ENCODE data around the gene RASGEF1C. TPM values are rescaled to one million over a fixed set of nuclear protein-coding genes. Genes with fewer than 3 reads are reported as not detected.

RASGEF1C gene
- total RNA-seq, 1 experiment from 2014 or later, result 0.40 TPM

DNA sequence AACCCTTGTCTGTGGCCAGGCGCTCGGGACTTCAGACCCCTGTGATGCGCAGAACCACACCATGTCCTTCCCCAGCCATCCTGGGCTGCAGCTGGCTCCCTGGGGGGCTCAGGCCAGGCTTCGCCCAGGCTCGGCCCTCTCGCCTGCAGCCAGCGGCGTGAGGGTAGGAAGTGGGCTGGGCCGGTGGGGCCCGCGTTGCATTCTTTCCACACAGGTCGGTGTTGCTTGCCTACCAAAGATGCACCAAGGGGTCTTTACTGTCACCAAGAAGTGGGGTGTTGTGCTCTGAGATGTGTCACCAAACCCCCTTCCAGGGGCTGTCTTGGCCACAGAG lies 89.1 kb downstream of the RASGEF1C start:
- no peak for DNase-seq (ENCODE audit: low read depth, low spot score)
- in situ Hi-C loops (cut with HindIII; ENCODE audit: low pct_unique_long_range_greater_than_20kb, low sequenced_read_pairs), result no loop called here

DNA sequence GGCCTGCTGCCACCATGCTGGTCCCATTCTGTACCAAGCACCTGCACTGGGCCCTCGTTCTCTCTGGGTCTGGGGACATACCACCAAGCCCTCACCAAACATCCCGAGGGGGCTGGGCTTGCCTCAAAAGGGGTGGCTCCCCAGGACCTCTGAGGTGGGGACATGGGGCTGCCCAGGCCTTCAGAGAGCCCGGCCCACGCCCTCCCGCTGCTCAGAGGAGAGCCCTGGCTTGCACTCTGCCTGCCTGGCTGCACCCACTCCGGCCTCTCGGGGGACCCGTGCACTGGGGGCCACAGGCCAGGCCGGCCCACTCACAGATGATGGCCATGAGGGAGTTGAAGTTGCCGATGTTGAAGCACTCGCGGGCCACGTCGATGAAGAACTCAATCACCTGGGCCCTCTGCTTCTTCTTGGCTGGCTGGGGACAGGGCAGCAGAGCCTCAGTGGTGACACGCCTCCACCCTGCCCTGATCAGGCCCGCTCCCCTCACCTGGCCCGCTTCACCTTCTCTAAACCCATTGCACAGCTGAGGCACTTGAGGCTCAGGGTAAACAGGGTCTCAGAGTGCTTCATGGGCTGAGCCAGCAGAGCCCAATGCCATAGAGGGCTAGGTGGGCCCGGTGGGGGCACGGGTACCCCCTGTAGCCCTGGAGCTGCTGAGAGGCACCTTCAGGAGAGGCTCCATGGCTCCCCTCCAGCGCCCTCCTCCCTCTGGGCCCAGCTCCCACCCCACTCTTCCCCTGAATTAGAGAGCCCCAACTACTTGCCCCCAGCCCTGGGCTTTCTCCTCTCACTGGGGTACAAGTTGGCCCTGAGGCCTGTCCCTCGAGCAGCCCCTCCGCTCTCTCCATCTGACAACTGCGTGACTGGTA lies 89.7 kb downstream of the RASGEF1C start:
- no peak for DNase-seq (ENCODE audit: low read depth, low spot score)
- in situ Hi-C loops (cut with HindIII; ENCODE audit: low pct_unique_long_range_greater_than_20kb, low sequenced_read_pairs), result no loop called here

DNA sequence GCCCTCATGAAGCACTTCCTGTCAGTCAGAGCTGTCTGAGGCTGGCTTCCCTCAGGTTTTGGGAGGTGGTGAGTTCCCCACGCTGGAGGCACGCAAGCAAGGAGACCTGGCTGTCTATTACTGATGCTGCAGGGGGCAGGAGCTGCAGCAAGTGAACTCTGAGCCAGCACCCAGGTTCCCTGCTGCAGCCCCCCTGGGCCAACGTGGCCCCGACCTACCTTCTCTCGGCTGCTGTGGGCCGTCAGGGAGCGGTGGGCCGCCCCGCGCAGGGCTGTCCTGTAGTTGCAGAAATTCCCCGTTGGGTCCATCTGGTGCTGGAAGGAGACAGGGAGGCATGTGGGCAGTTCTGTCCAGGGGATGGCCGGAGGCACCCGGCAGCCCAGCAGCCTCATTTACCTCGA lies 90.6 kb downstream of the RASGEF1C start:
- no peak for DNase-seq (ENCODE audit: low read depth, low spot score)
- in situ Hi-C loops (cut with HindIII; ENCODE audit: low pct_unique_long_range_greater_than_20kb, low sequenced_read_pairs), result no loop called here

GRCh38 chr5:180117000-180117725 lies 91.8 kb downstream of the RASGEF1C start:
- in situ Hi-C loops (cut with HindIII; ENCODE audit: low pct_unique_long_range_greater_than_20kb, low sequenced_read_pairs), result no loop called here
- DNase-seq (ENCODE audit: low read depth, low spot score), result no peak

DNA sequence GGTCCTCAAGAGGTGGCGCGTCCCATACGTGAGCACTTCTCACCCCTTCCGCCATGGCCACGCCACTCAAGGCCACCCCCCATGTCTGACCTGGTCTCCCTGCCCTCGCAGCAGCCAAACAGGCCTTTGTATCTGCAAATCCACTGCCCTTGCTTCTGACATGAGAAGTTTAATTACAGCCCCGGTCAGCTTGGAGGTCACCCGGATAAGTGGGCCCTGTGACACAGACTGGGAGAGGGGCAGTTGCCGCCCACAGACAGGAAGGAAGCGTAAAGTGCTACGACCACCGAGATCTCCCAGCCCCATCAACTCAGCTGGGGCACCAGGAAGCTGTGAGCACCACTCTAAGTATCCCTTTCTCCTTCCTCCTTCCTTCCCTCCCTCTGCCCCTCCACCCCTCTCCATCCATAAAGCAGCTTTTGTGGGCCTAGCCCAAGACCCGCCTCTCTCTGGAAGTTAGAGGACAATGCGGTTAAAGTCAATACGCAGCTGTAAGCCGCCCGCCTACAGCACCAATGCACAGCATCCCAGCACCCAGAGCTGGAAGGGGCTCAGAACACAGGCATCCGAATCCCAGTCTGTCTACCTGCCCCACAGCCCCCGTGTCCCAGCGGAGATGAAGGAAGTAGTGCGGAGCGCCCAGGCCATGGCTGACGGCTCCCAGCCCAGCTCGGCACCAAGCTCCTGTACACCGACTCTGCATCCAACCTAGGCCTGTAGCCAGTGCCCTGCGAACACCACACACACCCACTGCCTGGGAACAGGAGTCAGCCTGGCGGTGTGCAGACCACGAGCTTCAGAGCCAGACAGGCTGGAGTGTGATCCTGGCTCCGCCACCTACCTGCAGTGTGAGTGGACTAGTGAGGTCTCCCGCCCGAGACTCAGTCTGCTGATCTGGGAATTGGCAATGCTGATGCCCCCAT lies 92.7 kb downstream of the RASGEF1C start:
- no peak for DNase-seq (ENCODE audit: low read depth, low spot score)
- in situ Hi-C loops (cut with HindIII; ENCODE audit: low pct_unique_long_range_greater_than_20kb, low sequenced_read_pairs), result no loop called here

DNA sequence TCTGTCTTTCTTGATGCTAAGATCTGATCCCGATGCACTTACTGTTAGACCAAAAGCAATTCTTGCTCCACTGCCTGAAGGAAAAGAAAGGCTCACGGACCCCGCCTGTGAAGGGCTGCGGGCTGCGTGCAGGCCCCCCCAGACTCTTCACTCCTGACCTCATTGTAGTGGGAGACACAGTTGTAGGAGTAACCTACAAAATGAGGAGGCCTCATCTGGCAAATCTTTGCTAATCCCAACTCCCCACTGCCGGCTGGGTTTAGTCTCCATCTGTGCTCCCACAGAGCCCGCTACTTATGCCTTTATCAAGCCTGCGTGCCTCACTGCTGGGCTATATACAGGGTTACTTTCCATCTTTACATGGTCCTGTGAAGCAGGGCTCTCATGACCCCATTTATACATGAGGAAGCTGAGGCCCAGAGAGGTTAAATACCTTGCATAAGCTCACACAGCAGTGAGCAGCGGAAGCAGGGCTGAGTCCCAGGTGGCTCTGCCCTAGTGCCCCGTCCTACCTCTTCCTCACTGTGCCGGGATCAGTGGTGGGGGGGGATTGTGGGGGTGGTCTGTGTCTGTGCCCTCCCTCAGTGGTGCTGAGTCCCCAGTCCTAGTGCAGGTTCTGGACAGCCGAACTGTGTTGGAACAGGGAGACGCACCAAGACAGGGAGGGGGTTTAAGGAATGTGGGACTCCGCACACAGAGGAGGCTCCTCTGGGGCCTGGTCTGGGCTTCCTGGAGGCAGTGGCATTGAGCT lies 93.5 kb downstream of the RASGEF1C start:
- in situ Hi-C loops (cut with HindIII; ENCODE audit: low pct_unique_long_range_greater_than_20kb, low sequenced_read_pairs), result no loop called here
- no peak for DNase-seq (ENCODE audit: low read depth, low spot score)

- in situ Hi-C loops (cut with HindIII; ENCODE audit: low pct_unique_long_range_greater_than_20kb, low sequenced_read_pairs), result no loop called here
- no peak for DNase-seq (ENCODE audit: low read depth, low spot score)
Measured at GRCh38 chr5:180114304-180115003, 94.6 kb downstream of the RASGEF1C start.

DNA sequence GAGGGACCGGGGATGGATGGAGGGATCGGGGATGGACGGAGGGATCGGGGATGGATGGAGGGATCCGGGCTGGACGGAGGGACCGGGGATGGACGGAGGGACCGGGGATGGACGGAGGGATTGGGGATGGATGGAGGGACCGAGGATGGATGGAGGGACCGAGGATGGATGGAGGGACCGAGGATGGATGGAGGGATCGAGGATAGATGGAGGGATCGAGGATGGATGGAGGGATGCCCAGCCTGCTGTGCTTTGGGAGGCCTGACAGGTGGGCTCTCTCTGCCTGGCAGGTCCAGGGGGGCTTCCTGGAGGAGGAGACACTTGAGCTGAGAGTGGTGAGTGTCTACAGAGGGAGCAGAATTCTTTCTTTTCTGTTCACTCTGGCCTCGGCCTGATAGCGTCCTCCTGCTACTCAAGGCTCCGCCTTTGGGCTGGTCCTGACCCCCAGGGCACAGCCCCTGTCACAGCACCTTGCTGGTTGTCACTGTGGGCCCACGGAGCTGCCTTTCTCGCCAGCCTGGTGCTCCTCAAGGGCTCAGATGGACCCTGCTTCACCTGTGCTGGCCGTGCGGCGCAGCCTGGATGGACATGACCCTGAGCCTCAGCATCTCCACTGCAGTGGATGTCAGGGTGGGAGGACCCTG lies 95.2 kb downstream of the RASGEF1C start:
- in situ Hi-C loops (cut with HindIII; ENCODE audit: low pct_unique_long_range_greater_than_20kb, low sequenced_read_pairs), result no loop called here
- DNase-seq (ENCODE audit: low read depth, low spot score), result no peak

DNA sequence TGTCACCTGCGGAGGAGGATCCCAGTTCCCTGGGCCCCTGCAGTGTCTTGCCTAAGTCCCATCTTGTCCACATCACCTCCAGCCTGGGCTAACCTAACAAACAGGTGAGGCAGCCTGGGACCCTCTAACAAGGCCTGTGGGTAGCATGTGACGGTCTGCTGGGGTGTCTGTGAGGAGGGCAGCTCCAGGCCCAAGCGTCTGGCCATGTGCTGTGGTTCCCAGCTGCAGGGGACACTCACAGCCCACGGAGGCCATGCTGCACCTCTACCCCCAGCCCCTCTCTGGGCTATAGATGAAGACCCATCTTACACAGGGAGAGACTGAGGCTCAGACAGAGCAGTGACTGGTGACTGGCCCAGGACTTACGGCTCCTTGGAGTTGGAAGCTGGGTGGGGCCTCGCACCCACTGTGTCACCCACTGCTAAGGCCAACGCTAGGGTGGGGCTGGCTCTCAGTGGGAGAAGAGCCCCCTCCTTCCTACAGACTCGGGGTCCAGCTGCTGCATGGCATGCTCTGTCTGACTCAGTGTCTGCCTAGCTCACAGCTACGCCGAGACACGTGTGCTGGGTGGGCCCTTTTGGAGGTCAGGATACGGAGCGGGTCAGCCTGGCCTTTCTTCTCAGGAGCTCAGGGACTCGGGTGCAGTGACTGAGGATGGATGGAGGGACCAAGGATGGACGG lies 96.7 kb downstream of the RASGEF1C start:
- in situ Hi-C loops (cut with HindIII; ENCODE audit: low pct_unique_long_range_greater_than_20kb, low sequenced_read_pairs), result no loop called here
- DNase-seq (ENCODE audit: low read depth, low spot score), result no peak

DNA sequence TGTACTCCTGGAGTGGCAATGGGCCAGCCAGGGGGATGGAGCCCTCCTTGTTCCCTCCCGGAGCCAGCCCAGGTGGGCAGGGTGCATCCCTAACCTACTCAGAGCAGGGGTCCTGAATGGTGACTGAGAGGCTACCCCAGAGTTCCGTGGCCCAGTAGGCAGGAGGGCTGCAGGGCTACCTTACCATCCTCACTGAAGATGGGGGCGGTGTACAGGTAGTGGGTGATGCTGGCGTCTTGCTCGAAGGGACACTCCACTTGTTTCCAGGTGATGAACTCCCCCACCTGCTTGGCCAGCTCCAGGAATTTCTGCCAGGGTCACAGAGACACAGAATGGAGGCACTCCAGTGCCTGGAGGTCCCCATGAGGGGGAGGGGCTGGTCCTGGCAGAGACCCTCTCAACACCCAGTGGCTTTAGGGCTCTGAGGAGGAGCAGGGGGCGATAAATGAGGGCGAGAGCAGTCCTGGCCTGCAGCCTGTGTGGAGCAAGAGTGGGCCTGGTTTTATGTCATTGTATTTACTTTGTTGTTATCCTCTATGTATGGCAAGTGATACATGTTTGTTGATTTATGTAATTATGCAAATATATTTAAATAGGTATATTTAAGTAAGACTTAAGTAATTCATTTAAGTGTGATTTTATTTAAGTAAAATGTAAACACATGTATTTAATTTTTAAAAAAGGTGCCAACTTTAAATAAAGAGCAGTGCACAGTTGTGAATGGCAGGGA lies 97.6 kb downstream of the RASGEF1C start:
- DNase-seq (ENCODE audit: low read depth, low spot score), result no peak
- in situ Hi-C loops (cut with HindIII; ENCODE audit: low pct_unique_long_range_greater_than_20kb, low sequenced_read_pairs), result no loop called here

DNA sequence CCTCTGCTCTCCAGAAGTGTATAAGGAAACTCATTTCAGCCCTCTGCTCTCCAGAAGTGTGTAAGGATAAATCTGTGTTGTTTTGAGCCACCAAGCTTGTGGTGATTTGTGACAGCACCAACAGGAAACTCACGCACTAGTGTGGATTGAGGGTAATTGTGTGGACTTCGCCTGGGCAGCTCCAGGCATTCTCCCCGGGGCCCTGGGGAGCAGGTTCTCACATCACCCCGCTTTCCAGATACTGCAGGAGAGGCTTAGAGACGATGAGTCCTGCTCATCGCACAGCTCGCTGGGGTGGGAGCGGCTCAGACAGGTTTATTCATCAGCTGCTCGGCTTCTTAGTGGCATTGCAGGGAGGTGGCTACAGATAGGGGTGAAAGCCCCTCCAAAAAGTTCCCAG lies 99.1 kb downstream of the RASGEF1C start:
- no peak for DNase-seq (ENCODE audit: low read depth, low spot score)
- in situ Hi-C loops (cut with HindIII; ENCODE audit: low pct_unique_long_range_greater_than_20kb, low sequenced_read_pairs), result no loop called here

GRCh38 chr5:180107005-180107404 lies 102.0 kb downstream of the RASGEF1C start:
- no peak for DNase-seq (ENCODE audit: low read depth, low spot score)
- in situ Hi-C loops (cut with HindIII; ENCODE audit: low pct_unique_long_range_greater_than_20kb, low sequenced_read_pairs), result no loop called here

DNA sequence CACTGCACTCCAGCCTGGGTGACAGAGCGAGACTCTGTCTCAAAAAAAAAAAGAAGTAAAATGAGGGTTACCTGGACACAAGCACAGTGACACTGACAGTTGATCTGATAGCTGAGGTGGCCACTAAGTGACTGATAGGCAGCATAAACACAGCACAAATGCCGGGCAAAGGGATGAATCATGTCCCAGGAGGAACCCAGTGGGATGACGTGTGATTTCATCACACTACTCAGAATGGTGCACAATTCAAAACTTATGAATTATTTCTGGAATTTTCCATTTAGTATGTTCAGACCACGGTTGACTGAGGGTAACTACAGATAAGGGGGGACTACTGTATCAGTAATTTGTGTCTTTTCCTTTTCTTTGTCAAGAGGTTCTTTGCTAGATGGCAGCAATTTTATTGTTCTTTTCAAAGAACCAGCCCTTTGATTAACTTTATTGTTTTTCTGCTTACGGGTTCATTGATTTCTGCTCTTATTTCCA lies 103.1 kb downstream of the RASGEF1C start:
- in situ Hi-C loops (cut with HindIII; ENCODE audit: low pct_unique_long_range_greater_than_20kb, low sequenced_read_pairs), result no loop called here

DNA sequence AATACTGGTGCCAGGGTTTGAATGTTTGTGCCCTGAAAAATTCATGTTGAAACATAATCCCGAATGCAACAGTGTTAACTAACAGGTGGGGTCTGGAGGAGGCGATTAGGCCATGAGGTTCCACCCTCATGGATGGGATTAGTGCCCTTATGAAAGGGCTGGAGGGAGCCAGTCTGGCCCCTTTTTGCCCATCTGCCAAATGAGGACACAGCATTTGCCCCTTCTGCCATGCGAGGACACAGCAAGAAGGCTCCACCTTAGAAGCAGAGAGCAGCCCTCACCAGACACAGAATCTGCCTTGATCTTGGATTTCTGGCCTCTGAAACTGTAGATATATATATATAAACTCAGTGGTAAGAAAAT lies 104.9 kb downstream of the RASGEF1C start:
- DNase-seq (ENCODE audit: low read depth, low spot score), result no peak
- in situ Hi-C loops (cut with HindIII; ENCODE audit: low pct_unique_long_range_greater_than_20kb, low sequenced_read_pairs), result no loop called here

More for the DNA sequence above, 103.1 kb downstream of the RASGEF1C start:
- no peak for DNase-seq (ENCODE audit: low read depth, low spot score)

DNA sequence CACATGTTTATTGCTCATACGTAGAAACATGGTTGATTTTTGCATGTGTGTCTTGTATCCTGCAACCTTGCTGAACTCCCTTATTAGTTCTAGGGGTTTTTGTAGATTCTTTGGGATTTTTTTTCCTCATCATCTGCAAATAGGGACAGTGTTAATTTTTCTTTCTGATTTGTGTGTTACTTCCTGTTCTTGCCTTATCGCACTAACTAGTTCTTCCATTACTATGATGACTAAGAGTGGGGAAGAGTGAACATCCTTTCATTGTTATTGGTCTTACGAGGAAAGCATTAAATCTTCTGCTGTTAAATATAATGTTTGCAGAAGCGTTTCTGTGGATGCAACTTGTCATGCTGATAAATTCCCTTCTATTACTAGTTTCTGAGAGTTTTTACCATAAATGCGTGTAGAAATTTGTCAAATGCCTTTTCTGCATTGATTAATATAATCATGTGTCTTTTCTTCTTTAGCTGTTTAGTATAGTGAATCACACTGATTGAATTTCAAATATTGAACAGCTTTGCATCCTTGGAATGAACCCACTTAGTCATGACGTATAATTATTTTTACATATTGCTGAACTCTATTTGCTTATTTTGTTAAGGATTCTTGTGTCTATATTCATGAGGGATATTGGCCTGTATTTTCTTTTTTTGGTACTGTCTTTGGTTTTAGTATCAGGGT lies 105.4 kb downstream of the RASGEF1C start:
- in situ Hi-C loops (cut with HindIII; ENCODE audit: low pct_unique_long_range_greater_than_20kb, low sequenced_read_pairs), result no loop called here

More for the DNA sequence above, 105.4 kb downstream of the RASGEF1C start:
- DNase-seq (ENCODE audit: low read depth, low spot score), result no peak

All from SK-MEL-5 (cell line).